GM12875 (cell line): ENCODE data around the gene SPAG7.

ENCODE experiments used
- H3K4me3 ChIP-seq: one replicate; pipeline ENCODE4 v1.5.1; 2011; ENCODE audit warnings: low read depth, low read length, control low read depth
- TF ChIP-seq, protein P1 (sequence below): IDR thresholded peaks from 2 replicates; pipeline ENCODE4 v1.5.1; 2011; ENCODE audit warnings: low read depth, mild to moderate bottlenecking, control low read depth, inconsistent platforms, low read length, moderate library complexity, borderline replicate concordance; ENCODE audit not compliant: insufficient read depth

SPAG7 gene

DNA sequence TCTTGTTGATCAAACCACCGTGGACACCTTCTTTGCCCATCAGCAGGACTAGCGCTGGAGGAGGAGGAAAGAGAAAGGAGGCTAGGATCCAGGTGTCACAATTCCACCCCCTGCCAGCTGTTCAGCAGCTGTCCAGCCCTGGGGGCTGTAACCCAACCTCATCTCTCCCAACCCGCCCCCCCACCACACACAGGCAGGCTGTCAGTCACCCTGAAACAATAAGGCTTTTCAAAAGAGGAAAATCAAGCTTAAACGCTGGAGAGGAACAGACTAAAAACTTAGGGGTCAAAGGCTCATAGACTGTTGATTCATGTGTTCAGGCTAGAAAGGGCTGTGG, 21.7 kb downstream of the SPAG7 start:
- peak overlapping the region; percentile 99 for H3K4me3 ChIP-seq
- TF ChIP-seq, protein P1, sequence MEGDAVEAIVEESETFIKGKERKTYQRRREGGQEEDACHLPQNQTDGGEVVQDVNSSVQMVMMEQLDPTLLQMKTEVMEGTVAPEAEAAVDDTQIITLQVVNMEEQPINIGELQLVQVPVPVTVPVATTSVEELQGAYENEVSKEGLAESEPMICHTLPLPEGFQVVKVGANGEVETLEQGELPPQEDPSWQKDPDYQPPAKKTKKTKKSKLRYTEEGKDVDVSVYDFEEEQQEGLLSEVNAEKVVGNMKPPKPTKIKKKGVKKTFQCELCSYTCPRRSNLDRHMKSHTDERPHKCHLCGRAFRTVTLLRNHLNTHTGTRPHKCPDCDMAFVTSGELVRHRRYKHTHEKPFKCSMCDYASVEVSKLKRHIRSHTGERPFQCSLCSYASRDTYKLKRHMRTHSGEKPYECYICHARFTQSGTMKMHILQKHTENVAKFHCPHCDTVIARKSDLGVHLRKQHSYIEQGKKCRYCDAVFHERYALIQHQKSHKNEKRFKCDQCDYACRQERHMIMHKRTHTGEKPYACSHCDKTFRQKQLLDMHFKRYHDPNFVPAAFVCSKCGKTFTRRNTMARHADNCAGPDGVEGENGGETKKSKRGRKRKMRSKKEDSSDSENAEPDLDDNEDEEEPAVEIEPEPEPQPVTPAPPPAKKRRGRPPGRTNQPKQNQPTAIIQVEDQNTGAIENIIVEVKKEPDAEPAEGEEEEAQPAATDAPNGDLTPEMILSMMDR, result no peak

DNA sequence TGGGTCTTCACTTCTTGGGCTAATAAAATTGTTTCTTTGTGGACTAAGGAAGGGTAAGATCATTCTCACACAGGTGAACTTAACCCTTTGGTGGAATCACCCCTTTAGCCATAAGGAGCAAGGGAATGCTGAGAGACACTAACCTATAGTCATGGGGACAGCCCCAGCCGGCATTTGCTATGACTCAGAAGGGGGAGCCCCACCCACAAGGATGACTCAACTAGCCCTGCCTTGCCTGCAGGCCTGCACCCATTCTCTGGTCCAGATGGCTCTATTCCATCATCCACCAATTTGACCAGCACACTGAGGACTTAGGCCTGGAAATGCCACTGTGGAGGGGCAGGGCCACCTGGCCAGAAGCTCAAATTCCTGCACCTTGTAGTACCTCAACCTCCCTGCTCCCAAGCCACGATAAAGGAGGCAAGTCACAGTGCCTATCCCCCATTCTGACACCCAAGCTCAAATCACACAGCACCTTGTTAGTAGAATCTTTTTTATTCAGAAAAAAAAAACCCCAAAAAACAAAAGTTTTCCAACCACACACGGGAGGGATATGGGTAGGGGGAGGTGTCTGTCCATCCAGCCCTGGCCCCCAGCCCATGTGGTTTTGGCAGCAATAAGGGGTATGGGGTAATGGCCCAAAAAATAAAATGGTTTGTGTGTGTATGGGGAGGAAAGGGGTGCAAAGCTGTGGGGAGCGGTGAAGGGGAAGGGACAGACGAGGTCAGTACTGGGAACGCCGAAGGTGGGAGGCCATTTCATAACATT, 22.3 kb downstream of the SPAG7 start:
- peak overlapping the region; percentile 99 for H3K4me3 ChIP-seq
- TF ChIP-seq, protein P1, result no peak

DNA sequence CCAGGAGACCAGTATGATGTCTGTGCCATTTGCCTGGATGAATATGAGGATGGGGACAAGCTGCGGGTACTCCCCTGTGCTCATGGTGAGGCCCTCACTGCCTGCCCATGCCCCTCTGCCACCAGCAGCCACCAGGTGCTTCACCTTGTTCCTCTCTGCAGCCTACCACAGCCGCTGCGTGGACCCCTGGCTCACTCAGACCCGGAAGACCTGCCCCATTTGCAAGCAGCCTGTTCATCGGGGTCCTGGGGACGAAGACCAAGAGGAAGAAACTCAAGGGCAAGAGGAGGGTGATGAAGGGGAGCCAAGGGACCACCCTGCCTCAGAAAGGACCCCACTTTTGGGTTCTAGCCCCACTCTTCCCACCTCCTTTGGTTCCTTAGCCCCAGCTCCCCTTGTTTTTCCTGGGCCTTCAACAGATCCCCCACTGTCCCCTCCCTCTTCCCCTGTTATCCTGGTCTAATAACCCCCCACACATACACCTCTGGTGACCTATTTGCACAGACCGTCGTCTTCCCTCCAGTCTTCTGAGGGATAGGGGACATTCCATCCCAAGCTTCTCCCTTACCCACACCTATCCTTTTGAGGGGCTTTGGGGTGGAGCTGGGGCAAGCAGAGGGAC, 23.0 kb downstream of the SPAG7 start:
- TF ChIP-seq, protein P1, result no peak
- peak overlapping the region; percentile 99 for H3K4me3 ChIP-seq

DNA sequence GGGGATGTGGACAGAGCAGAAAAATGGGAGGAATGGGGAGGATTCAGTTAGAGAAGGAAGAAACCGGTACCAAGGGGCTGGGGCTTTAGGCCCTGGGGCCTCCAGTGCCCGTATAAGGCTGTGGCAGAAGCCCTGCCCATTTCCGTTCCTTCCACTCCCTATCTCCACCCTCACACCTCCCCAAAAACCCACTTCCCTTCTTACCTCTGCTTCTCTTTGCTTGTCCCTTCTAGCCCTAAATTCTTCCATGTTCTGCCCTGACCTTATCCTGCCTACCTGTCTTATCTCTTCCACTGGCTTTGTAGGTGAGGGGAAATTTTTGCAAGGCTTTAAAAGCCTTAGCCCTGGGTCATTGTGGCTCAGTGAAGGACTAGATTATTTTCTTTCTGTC, 23.5 kb downstream of the SPAG7 start:
- peak overlapping the region; percentile 99 for H3K4me3 ChIP-seq
- TF ChIP-seq, protein P1, result no peak

DNA sequence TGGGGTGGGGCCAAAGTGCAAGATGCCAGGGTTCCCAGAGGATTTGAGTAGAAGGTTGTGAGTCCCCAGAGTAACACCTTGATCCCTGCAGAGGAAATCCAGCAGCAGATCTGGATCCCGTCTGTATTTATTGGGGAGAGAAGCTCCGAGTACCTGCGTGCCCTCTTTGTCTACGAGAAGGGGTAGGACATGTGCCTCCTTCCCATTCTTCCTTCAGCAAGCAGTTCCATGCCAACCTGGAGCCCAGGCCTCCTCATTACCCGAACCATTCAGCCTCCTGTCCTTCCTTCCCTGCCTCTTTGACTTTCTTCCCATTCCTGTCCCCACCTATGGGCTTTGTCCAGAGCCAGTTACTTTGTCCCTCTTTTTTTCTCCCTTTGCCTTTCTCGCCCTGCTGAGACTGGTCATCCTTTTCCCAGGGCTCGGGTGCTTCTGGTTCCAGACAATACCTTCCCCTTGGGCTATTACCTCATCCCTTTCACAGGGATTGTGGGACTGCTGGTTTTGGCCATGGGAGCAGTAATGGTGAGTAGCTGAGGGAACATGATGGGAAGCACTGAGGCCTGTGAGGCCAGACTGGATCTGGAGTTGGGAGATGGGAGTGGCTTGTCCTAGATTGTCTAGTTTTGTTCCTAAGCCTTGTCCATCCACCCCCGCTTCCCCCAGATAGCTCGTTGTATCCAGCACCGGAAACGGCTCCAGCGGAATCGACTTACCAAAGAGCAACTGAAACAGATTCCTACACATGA, 24.7 kb downstream of the SPAG7 start:
- TF ChIP-seq, protein P1, result no peak
- no peak overlapping the region for H3K4me3 ChIP-seq

DNA sequence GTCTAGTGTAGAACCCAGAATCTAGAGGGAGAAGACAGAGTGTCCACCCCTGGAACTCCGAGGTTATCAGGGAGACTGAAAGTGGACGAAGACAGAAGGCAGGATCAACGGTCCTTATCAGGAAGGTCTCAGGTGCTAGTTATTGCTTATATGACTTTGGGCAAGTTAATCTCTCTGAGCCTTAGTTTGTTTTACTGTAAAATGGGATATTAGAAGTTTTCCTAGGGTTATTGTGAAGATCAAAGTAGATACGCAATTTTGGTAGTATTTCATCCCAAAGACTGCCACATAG, 26.4 kb downstream of the SPAG7 start:
- peak overlapping the region; percentile 92 for H3K4me3 ChIP-seq
- TF ChIP-seq, protein P1, result no peak

DNA sequence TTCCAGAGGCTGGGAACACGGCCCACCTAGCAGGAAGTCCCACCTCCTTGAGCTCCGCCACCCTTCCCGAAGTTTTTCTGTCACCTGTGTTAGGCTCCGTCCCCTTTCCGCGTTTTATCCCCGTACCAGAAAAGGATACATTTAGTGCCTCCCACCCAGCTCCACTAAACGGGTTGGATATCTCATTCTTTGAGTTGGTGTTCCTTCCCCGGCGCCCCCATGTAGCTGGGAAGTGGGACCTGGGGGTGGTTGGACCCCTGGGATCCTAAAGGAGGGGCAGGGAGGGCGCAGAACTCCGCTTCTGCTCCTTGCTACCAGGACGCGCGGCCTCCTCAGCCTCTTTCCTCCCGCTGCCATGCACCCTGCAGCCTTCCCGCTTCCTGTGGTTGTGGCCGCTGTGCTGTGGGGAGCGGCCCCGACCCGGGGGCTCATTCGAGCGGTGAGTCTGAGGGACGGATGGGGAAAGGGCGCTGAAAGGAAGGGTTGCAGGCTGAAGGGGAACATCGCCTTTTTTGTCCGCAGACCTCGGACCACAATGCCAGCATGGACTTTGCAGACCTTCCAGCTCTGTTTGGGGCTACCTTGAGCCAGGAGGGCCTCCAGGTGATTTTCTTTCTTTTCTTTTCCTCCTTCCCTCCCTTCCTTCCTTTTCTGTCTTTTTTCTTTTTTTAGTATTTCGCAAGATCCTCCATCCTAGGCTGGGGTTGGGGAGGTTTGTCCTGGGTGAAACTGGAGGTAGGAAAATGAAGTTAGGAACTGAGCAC, 26.9 kb downstream of the SPAG7 start:
- H3K4me3 ChIP-seq, result peak overlapping the region; percentile 92
- TF ChIP-seq, protein P1, result no peak
